WTC11 (cell line): Measurements from ENCODE around the gene RFTN1. TPM values are rescaled to one million over a fixed set of nuclear protein-coding genes. Genes with fewer than 3 reads are reported as not detected.

ENCODE experiments used
- ATAC-seq: fragments of 200-7000 bp; cut with Tn5 transposase; 2 replicates; pipeline ENCODE4 v1.10.0; 2021; ENCODE audit warnings: mild to moderate bottlenecking, moderate library complexity
- CTCF ChIA-PET: fragments of 300-600 bp; sonication (Branson Sonifier 250); formaldehyde crosslinking; loops from one replicate; lab custom pipeline; 2021; ENCODE audit warnings: antibody characterized with exemption; lab: Charles Lee
- POLR2A ChIA-PET: fragments of 350-600 bp; sonication (Branson Sonifier 250); formaldehyde crosslinking; loops from one replicate; lab custom pipeline; 2021; ENCODE audit warnings: antibody characterized with exemption; lab: Charles Lee
- DNase-seq: peaks from one replicate; pipeline ENCODE4 v3.0.0; 2021; ENCODE audit warnings: low spot score
- H3K27ac Mint-ChIP-seq: 2 replicates; pipeline ENCODE4 v1.8.0; 2021; ENCODE audit warnings: mixed read lengths
- H3K27me3 Mint-ChIP-seq: 2 replicates; pipeline ENCODE4 v1.8.0; 2021; ENCODE audit warnings: low read depth, mild to moderate bottlenecking, moderate library complexity, mixed read lengths
- H3K36me3 Mint-ChIP-seq: 2 replicates; pipeline ENCODE4 v1.8.0; 2021; ENCODE audit warnings: mixed read lengths
- H3K4me1 Mint-ChIP-seq: 2 replicates; pipeline ENCODE4 v1.8.0; 2022; ENCODE audit warnings: mixed read lengths
- H3K4me3 Mint-ChIP-seq: 2 replicates; pipeline ENCODE4 v1.8.0; 2021; ENCODE audit warnings: mild to moderate bottlenecking, moderate library complexity, mixed read lengths
- H3K9me3 Mint-ChIP-seq: 2 replicates; pipeline ENCODE4 v1.8.0; 2021; ENCODE audit warnings: mixed read lengths
- CBFB ChIP-seq: sonication (generic); formaldehyde crosslinking; IDR thresholded peaks from 2 replicates; pipeline ENCODE4 v1.8.1; 2022; ENCODE audit warnings: mild to moderate bottlenecking, low read depth, missing genetic modification reagents
- ETV6 ChIP-seq: sonication (generic); formaldehyde crosslinking; IDR thresholded peaks from 2 replicates; pipeline ENCODE4 v1.8.1; 2022; ENCODE audit warnings: mild to moderate bottlenecking, missing genetic modification reagents
- GRHL2 ChIP-seq: fragments of 250-450 bp; sonication (Bioruptor Pico); IDR thresholded peaks from 2 replicates; pipeline ENCODE4 v1.8.0; 2022; ENCODE audit warnings: mild to moderate bottlenecking, moderate library complexity; ENCODE audit not compliant: insufficient replicate concordance, severe bottlenecking
- HMGA2 ChIP-seq: fragments of 250-450 bp; sonication (Bioruptor Pico); IDR thresholded peaks from 2 replicates; pipeline ENCODE4 v1.4.0; 2021; ENCODE audit warnings: mild to moderate bottlenecking, moderate library complexity
- IRF2 ChIP-seq: sonication (generic); formaldehyde crosslinking; IDR thresholded peaks from 2 replicates; pipeline ENCODE4 v1.8.0; 2022; ENCODE audit warnings: low read depth, missing genetic modification reagents, borderline replicate concordance
- JAZF1 ChIP-seq: fragments of 250-450 bp; sonication (Bioruptor Pico); IDR thresholded peaks from 2 replicates; pipeline ENCODE4 v1.9.0; 2021; ENCODE audit warnings: moderate library complexity, mild to moderate bottlenecking, inconsistent platforms
- NR1H2 ChIP-seq: sonication (generic); formaldehyde crosslinking; IDR thresholded peaks from 2 replicates; pipeline ENCODE4 v1.9.0; 2021; ENCODE audit warnings: mild to moderate bottlenecking, moderate library complexity, missing genetic modification reagents
- NR3C1 ChIP-seq: sonication (generic); formaldehyde crosslinking; conservative IDR thresholded peaks from 2 replicates; pipeline ENCODE4 v1.8.1; 2023; ENCODE audit warnings: low read depth, mild to moderate bottlenecking, missing genetic modification reagents
- TEAD1 ChIP-seq: sonication (generic); formaldehyde crosslinking; IDR thresholded peaks from 2 replicates; pipeline ENCODE4 v1.8.0; 2022; ENCODE audit warnings: mild to moderate bottlenecking, missing genetic modification reagents
- ZNF396 ChIP-seq: fragments of 250-450 bp; sonication (Bioruptor Pico); IDR thresholded peaks from 2 replicates; pipeline ENCODE4 v1.8.0; 2021; ENCODE audit warnings: mild to moderate bottlenecking, moderate library complexity, borderline replicate concordance
- ZNF416 ChIP-seq: fragments of 250-450 bp; sonication (Bioruptor Pico); IDR thresholded peaks from 2 replicates; pipeline ENCODE4 v1.9.0; 2021; ENCODE audit warnings: mild to moderate bottlenecking, inconsistent platforms
- ZNF671 ChIP-seq: fragments of 250-450 bp; sonication (Bioruptor Pico); IDR thresholded peaks from 2 replicates; pipeline ENCODE4 v1.8.0; 2021; ENCODE audit warnings: mild to moderate bottlenecking
- total RNA-seq: library from RNA; stranded (reverse); gene quantifications from 3 replicates; pipeline ENCODE4 v1.2.3, GENCODE V29; 2021
- TF ChIP-seq, protein P1 (sequence below): fragments of 250-450 bp; sonication (Bioruptor Pico); IDR thresholded peaks from 2 replicates; pipeline ENCODE4 v1.9.0; 2021; ENCODE audit warnings: moderate library complexity, mild to moderate bottlenecking, inconsistent platforms, borderline replicate concordance
- TF ChIP-seq, protein P2 (sequence below): sonication (generic); formaldehyde crosslinking; IDR thresholded peaks from 2 replicates; pipeline ENCODE4 v1.8.1; 2023; ENCODE audit warnings: mild to moderate bottlenecking, moderate library complexity, missing genetic modification reagents
- TF ChIP-seq, protein P3 (sequence below): sonication (generic); formaldehyde crosslinking; IDR thresholded peaks from 2 replicates; pipeline ENCODE4 v1.8.1; 2022; ENCODE audit warnings: low read depth, missing genetic modification reagents, borderline replicate concordance
- TF ChIP-seq, protein P4 (sequence below): sonication (generic); formaldehyde crosslinking; IDR thresholded peaks from 2 replicates; pipeline ENCODE4 v1.8.0; 2023; ENCODE audit warnings: missing genetic modification reagents
- TF ChIP-seq, protein P5 (sequence below): fragments of 250-450 bp; sonication (Bioruptor Pico); IDR thresholded peaks from 2 replicates; pipeline ENCODE4 v1.9.0; 2021; ENCODE audit warnings: mild to moderate bottlenecking, borderline replicate concordance
- TF ChIP-seq, protein P6 (sequence below): fragments of 200-600 bp; IDR thresholded peaks from 2 replicates; pipeline ENCODE4 v1.8.0; 2022; ENCODE audit warnings: antibody characterized with exemption
- TF ChIP-seq, protein P7 (sequence below): sonication (generic); formaldehyde crosslinking; IDR thresholded peaks from 2 replicates; pipeline ENCODE4 v1.8.0; 2022; ENCODE audit warnings: mild to moderate bottlenecking, missing genetic modification reagents

Gene RFTN1
- total RNA-seq, 1 experiment from 2014 or later, result 3.8 TPM

DNA sequence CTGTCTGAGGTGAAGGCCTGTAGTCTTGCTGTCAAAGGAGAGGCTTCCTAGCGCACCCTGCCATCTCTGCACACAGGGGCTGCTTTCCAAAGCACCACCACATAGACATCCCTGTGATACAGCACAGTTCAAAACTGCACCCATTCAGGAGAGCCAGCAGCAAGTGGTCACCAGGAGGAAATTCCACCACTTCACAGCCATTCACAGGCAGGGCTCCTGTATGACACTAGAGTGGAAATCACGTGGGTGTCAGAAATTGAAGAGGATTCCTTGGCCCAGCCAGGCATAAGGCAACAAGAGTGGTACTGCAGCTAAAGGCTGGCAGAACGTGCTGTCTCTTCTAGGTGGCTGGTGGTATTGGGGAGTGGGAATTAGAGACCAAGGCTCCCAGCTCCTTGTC is 102.8 kb downstream of the RFTN1 start:
- peaks cover 9% of the 10 kb centered on the region for H3K4me1 Mint-ChIP-seq
- H3K27ac Mint-ChIP-seq, result no peak overlapping the region
- ATAC-seq (no peak), DNase-seq (no peak)
- H3K4me3 Mint-ChIP-seq, result no peak overlapping the region
- ChIA-PET POLR2A (no interaction called here), CTCF (no interaction called here)
- no peaks in the 10 kb centered on the region for H3K9me3 Mint-ChIP-seq
- TF ChIP-seq ZNF671 (CRISPR knock-in tag) (no peak), JAZF1 (CRISPR knock-in tag) (no peak), ZNF396 (CRISPR knock-in tag) (no peak), CBFB (CRISPR knock-in tag) (no peak), IRF2 (CRISPR knock-in tag) (no peak), TEAD1 (CRISPR knock-in tag) (no peak), GRHL2 (CRISPR knock-in tag) (no peak), HMGA2 (no peak), ZNF416 (no peak), NR1H2 (CRISPR knock-in tag) (no peak), ETV6 (CRISPR knock-in tag) (no peak), NR3C1 (CRISPR knock-in tag) (no peak)
- TF ChIP-seq, protein P1, sequence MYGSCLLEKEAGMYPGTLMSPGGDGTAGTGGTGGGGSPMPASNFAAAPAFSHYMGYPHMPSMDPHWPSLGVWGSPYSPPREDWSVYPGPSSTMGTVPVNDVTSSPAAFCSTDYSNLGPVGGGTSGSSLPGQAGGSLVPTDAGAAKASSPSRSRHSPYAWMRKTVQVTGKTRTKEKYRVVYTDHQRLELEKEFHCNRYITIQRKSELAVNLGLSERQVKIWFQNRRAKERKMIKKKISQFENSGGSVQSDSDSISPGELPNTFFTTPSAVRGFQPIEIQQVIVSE (CRISPR knock-in tag), result no peak
- TF ChIP-seq, protein P2, sequence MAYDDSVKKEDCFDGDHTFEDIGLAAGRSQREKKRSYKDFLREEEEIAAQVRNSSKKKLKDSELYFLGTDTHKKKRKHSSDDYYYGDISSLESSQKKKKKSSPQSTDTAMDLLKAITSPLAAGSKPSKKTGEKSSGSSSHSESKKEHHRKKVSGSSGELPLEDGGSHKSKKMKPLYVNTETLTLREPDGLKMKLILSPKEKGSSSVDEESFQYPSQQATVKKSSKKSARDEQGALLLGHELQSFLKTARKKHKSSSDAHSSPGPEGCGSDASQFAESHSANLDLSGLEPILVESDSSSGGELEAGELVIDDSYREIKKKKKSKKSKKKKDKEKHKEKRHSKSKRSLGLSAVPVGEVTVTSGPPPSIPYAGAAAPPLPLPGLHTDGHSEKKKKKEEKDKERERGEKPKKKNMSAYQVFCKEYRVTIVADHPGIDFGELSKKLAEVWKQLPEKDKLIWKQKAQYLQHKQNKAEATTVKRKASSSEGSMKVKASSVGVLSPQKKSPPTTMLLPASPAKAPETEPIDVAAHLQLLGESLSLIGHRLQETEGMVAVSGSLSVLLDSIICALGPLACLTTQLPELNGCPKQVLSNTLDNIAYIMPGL (CRISPR knock-in tag), result no peak
- TF ChIP-seq, protein P3, sequence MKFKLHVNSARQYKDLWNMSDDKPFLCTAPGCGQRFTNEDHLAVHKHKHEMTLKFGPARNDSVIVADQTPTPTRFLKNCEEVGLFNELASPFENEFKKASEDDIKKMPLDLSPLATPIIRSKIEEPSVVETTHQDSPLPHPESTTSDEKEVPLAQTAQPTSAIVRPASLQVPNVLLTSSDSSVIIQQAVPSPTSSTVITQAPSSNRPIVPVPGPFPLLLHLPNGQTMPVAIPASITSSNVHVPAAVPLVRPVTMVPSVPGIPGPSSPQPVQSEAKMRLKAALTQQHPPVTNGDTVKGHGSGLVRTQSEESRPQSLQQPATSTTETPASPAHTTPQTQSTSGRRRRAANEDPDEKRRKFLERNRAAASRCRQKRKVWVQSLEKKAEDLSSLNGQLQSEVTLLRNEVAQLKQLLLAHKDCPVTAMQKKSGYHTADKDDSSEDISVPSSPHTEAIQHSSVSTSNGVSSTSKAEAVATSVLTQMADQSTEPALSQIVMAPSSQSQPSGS (CRISPR knock-in tag), result no peak
- TF ChIP-seq, protein P4, sequence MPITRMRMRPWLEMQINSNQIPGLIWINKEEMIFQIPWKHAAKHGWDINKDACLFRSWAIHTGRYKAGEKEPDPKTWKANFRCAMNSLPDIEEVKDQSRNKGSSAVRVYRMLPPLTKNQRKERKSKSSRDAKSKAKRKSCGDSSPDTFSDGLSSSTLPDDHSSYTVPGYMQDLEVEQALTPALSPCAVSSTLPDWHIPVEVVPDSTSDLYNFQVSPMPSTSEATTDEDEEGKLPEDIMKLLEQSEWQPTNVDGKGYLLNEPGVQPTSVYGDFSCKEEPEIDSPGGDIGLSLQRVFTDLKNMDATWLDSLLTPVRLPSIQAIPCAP (CRISPR knock-in tag), result no peak
- TF ChIP-seq, protein P5, sequence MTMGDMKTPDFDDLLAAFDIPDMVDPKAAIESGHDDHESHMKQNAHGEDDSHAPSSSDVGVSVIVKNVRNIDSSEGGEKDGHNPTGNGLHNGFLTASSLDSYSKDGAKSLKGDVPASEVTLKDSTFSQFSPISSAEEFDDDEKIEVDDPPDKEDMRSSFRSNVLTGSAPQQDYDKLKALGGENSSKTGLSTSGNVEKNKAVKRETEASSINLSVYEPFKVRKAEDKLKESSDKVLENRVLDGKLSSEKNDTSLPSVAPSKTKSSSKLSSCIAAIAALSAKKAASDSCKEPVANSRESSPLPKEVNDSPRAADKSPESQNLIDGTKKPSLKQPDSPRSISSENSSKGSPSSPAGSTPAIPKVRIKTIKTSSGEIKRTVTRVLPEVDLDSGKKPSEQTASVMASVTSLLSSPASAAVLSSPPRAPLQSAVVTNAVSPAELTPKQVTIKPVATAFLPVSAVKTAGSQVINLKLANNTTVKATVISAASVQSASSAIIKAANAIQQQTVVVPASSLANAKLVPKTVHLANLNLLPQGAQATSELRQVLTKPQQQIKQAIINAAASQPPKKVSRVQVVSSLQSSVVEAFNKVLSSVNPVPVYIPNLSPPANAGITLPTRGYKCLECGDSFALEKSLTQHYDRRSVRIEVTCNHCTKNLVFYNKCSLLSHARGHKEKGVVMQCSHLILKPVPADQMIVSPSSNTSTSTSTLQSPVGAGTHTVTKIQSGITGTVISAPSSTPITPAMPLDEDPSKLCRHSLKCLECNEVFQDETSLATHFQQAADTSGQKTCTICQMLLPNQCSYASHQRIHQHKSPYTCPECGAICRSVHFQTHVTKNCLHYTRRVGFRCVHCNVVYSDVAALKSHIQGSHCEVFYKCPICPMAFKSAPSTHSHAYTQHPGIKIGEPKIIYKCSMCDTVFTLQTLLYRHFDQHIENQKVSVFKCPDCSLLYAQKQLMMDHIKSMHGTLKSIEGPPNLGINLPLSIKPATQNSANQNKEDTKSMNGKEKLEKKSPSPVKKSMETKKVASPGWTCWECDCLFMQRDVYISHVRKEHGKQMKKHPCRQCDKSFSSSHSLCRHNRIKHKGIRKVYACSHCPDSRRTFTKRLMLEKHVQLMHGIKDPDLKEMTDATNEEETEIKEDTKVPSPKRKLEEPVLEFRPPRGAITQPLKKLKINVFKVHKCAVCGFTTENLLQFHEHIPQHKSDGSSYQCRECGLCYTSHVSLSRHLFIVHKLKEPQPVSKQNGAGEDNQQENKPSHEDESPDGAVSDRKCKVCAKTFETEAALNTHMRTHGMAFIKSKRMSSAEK (CRISPR knock-in tag), result no peak
- TF ChIP-seq, protein P6, sequence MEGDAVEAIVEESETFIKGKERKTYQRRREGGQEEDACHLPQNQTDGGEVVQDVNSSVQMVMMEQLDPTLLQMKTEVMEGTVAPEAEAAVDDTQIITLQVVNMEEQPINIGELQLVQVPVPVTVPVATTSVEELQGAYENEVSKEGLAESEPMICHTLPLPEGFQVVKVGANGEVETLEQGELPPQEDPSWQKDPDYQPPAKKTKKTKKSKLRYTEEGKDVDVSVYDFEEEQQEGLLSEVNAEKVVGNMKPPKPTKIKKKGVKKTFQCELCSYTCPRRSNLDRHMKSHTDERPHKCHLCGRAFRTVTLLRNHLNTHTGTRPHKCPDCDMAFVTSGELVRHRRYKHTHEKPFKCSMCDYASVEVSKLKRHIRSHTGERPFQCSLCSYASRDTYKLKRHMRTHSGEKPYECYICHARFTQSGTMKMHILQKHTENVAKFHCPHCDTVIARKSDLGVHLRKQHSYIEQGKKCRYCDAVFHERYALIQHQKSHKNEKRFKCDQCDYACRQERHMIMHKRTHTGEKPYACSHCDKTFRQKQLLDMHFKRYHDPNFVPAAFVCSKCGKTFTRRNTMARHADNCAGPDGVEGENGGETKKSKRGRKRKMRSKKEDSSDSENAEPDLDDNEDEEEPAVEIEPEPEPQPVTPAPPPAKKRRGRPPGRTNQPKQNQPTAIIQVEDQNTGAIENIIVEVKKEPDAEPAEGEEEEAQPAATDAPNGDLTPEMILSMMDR, result no peak
- TF ChIP-seq, protein P7, sequence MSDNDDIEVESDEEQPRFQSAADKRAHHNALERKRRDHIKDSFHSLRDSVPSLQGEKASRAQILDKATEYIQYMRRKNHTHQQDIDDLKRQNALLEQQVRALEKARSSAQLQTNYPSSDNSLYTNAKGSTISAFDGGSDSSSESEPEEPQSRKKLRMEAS, result no peak
- no peaks in the 10 kb centered on the region for H3K36me3 Mint-ChIP-seq
- H3K27me3 Mint-ChIP-seq, result peaks cover 10% of the 10 kb centered on the region
